ENCODE data around the gene SORBS2. TPM values are rescaled to one million over a fixed set of nuclear protein-coding genes. Genes with fewer than 3 reads are reported as not detected.
A peak's percentile ranks its signal among the peaks of the same experiment; 100 is the strongest.

Gene SORBS2
- total RNA-seq, 1 donor from 2014 or later: 911 TPM

- intact Hi-C loops (cut with micrococcal nuclease): loop anchor here (2.0 kb wide), 1 partner anchor 39 kb away; no protein-coding TSS in a partner anchor
- ATAC-seq (peak; percentile 25), DNase-seq (no peak)
These were observed 2.4 kb downstream of the SORBS2 start for GRCh38 chr4:185809533-185810071.

DNA sequence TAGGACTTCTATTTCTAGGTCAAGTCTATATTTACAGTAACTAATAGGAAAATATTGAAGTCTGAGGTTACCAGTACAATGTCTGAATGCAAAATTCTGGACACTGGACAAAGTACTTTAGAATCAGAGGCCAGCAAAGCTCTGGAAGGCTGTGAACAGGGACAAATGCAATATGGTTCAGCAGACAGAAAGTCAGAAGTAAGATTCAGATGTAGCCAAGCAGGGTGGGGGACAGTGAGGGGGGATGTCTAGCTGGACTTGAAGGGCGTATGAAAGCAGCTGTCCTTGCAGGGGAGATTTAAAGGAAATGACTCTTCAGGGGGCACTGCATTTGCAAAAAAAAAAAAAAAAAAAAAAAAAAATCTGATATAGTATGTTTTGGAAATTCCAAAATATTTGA is 2.9 kb downstream of the SORBS2 start:
- intact Hi-C loops (cut with micrococcal nuclease): no loop called here
- ATAC-seq (peak; percentile 4), DNase-seq (no peak)

DNA sequence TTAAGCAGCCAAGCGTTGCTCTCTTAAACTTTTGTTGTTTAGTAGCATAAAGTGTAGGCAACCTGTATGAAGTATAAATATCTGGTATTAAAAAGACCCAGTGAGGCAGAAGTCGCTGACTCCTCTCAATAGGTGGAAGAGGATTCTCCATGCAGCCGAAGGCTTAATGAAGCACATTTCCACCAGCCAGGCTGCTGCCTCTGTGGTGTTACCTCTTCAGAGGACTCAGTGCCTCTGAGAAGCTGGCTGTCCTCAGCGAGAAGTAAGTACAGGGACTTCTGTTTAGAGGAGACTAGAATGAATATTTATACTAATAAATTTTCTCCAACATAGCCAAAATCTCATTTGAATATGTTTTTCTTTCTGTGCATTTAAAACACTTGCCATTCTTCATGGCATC is 6.0 kb downstream of the SORBS2 start:
- DNase-seq: no peak
- peak; percentile 47 for ATAC-seq
- intact Hi-C loops (cut with micrococcal nuclease): no loop called here

DNA sequence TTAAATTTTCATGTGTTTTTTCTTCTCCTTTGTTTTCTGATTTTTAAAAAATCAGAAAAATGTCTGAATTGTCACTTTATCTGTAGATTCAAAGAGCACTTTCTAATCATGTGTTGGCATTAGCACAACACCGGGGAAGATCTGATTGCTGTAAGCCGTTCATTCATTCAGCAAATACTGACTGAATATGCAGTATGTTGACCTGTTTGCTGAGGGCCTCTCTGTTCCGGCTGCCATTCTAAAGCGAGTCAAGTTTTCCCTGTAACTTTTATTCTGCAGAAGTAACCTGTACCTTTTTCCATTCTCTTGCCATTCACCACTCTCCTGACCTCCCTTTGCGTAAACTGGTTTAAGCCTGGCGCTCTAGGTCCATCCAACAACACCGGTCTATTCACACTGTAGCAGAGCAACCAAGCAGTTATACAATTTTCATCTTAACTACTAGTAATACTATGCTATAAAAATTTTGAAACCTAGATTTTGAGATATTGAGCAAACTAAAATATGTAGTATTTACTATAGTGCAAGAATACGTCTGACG is 6.7 kb downstream of the SORBS2 start:
- intact Hi-C loops (cut with micrococcal nuclease): no loop called here
- ATAC-seq: peak; percentile 27
- no peak for DNase-seq

DNA sequence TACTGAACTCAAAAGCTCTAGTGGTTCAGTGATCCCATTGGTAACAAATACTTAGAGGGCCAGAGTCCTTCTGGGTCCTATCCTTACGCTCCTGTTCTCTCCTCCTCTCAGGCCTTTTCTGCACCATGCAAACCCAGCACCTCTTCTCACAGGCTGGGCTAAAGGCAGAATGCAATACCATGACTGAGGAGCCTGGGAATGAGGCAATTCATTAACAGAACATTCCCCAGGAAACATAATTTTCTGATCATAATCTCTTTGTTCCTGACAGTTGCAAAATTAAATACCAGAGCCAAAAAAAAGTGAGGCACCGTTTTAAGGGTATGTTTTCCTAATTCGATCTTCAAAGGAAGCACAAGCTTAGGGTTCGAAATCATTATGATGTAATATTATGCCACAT is 9.0 kb downstream of the SORBS2 start:
- intact Hi-C loops (cut with micrococcal nuclease): no loop called here
- DNase-seq: no peak
- no peak for ATAC-seq

DNA sequence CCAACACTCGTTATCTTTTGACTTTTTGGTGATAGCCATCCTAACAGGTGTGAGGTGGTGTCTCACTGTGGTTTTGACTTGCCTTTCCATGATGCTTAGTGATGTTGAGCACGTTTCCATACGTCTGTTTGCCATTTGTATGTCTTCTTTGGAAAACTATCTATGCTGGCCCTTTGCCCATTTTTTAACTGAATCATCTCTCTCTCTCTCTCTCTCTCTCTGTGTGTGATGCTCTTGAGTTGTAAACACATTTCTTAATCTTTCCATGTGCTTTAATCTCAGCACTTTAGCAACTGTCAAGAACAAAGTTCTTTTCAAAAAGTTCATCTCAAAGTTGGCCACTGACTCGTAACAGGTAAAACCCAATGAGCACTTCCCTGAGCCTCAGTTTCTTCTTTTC is 10.5 kb downstream of the SORBS2 start:
- no peak for DNase-seq
- intact Hi-C loops (cut with micrococcal nuclease): no loop called here

GRCh38 chr4:185800266-185800945 is 11.6 kb downstream of the SORBS2 start:
- ATAC-seq: peak; percentile 73
- DNase-seq: peak; percentile 45
- intact Hi-C loops (cut with micrococcal nuclease): no loop called here

More for the DNA sequence above, 10.5 kb downstream of the SORBS2 start:
- no peak for ATAC-seq

- ATAC-seq: peak; percentile 17
- no peak for DNase-seq
- intact Hi-C loops (cut with micrococcal nuclease): no loop called here
These were observed 12.6 kb downstream of the SORBS2 start for GRCh38 chr4:185799442-185799841.

DNA sequence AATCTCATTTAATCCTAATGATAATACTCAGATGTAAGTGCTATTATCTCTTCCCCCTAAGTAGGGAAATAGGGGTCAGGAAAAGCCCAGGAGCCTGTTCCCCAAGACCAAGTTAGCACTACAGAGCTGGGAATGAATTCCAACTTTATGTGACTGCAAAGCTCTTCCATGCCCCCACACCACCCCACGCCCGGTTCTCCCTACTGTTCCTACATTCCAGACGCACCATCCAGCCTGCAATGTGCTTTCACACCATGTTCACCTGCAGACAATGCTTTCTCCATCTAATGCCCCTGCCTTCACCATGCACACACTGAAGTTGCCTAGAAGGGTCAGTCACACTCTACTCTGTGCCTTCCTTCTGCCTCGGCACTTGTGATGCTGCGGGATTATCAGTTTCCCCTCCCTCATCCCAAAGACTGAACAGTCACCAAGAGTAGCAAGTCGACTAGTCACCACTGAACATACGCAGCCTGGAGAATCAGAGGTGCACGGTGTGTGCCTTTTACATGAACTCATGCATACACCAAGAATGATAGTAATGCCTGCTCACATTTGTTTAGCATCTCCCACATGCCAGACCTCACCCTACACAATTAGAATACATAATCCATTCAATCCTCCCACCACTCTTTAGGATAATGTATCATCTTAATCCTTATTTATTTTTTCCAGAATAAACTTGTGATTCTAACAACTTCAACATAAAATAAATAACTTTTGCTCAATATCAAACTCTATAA is 14.2 kb downstream of the SORBS2 start:
- DNase-seq: no peak
- ATAC-seq: peak; percentile 3
- intact Hi-C loops (cut with micrococcal nuclease): no loop called here

GRCh38 chr4:185797018-185797417 is 15.0 kb downstream of the SORBS2 start:
- intact Hi-C loops (cut with micrococcal nuclease): no loop called here
- ATAC-seq: peak; percentile 73

DNA sequence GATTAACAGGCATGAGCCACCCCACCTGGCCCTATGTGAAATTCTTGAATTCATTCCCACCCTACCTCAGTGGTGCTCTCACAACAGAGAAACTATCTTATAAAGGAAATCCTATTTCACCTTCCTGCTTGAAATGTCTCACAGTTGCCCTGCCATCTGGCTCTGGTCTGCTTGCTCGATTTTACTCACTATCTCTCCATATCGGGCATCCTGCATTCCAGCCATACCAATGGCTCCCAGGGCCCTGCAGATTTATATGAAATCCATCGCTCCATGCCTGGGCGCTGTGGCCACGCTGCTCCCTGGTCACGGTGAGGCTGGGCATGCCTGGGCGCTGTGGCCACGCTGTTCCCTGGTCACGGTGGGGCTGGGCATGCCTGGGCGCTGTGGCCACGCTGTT is 15.8 kb downstream of the SORBS2 start:
- ATAC-seq (peak; percentile 46), DNase-seq (peak; percentile 52)
- intact Hi-C loops (cut with micrococcal nuclease): no loop called here

More at GRCh38 chr4:185797018-185797417, 15.0 kb downstream of the SORBS2 start:
- DNase-seq: no peak

DNA sequence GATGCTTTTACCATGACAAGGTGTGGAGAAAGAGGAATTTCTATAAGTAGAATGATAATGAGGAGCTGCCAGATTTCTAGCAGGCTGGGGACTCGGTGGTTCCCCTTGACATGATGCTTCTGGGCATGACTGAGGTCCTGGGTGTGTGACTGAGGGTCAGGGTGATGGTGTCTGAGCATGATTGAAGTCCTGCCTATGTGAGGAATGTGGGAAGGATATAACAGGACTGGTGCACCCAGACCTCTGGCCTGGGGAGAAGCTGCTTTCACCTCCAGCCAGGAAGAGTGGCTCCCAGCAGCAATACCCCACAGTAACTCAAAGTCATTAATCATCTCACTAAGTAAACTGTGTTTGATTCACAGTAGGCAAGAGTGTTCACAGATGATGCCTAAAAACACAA is 17.4 kb downstream of the SORBS2 start:
- no peak for ATAC-seq
- intact Hi-C loops (cut with micrococcal nuclease): no loop called here
- DNase-seq: no peak

DNA sequence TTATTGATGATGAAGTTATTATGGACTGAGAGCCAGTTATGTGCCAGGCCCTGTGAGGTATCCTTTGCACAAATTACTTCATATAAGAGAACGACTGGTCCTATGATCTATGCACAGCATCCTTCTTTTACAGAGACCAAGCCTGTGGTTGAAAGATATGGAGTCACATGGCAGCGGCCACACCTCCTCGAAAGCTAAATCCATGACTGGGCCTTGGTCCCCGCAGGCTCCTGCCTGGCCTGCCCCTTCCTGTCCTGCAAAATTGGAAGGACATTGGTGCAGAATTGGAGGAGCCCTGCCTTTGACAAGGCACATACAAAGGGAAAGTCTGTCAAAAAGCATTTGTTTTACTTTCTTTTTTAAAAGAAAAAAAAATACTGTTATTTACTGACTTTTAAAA is 18.3 kb downstream of the SORBS2 start:
- intact Hi-C loops (cut with micrococcal nuclease): no loop called here
- DNase-seq (peak; percentile 41), ATAC-seq (peak; percentile 37)

DNA sequence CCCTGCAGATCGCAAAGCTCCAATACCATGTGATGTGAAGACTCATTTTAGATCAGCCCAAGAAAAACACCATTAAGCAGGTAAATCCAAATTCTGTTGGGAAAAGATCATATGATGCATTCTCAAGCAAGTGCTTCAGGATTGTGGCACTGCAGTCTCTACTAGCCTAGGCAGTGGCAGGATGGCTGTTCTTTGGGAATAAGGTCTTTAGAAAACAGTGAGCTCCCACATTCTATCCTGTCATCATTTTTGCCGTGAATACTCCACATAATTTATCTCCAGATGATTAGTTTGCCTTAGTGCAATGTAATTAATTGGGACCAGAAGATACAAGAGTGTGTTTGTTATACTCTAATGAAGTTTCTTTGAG is 18.9 kb downstream of the SORBS2 start:
- intact Hi-C loops (cut with micrococcal nuclease): no loop called here
- DNase-seq (no peak), ATAC-seq (no peak)

- intact Hi-C loops (cut with micrococcal nuclease): no loop called here
- no peak for DNase-seq
- ATAC-seq: no peak
These were observed 19.4 kb downstream of the SORBS2 start for GRCh38 chr4:185792384-185793115.

- no peak for DNase-seq
- intact Hi-C loops (cut with micrococcal nuclease): no loop called here
- ATAC-seq: peak; percentile 21
These were observed 23.9 kb downstream of the SORBS2 start for GRCh38 chr4:185787926-185788679.

- peak; percentile 42 for ATAC-seq
- intact Hi-C loops (cut with micrococcal nuclease): no loop called here
- peak; percentile 33 for DNase-seq
These were observed 25.6 kb downstream of the SORBS2 start for GRCh38 chr4:185786422-185786821.

DNA sequence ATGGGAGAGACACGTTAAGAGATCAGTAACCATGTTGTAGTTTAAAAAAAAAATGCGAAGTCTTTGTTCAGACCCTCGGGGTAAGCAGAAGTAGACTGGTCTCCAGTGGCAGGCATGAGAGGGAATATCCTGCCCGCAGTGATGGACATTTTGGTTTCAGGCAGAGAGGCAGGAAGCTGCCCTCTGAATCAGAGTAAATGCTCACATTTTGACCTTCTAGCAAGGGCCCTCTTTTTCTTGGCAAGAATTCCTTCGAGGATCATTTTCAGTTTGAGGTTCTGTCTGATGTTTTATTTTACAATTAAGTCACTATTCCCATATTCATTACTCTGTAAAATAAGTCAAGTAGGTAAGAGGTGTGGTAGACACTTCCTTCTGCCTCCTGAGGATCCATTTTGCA is 28.4 kb downstream of the SORBS2 start:
- no peak for ATAC-seq
- intact Hi-C loops (cut with micrococcal nuclease): no loop called here
- no peak for DNase-seq

- intact Hi-C loops (cut with micrococcal nuclease): no loop called here
- ATAC-seq: peak; percentile 7
- DNase-seq: no peak
These were observed 29.5 kb downstream of the SORBS2 start for GRCh38 chr4:185782523-185782922.
